HepG2 (cell line): ENCODE data around the gene SBNO1. TPM values are rescaled to one million over a fixed set of nuclear protein-coding genes. Genes with fewer than 3 reads are reported as not detected.

Experiments used
- ERF ChIP-seq: IDR thresholded peaks from 2 replicates; pipeline ENCODE4 v1.6.1; 2018; ENCODE audit warnings: missing biosample characterization, missing genetic modification reagents
- FLYWCH1 ChIP-seq: sonication (generic); formaldehyde crosslinking; IDR thresholded peaks from 2 replicates; pipeline ENCODE4 v1.8.1; 2023; ENCODE audit warnings: mild to moderate bottlenecking, missing genetic modification reagents
- FOXP1 ChIP-seq, 2 experiments: fragments of 450-650 bp in 1 of 2; IDR thresholded peaks; 2 replicates each; pipeline ENCODE4 v1.6.1; 2017 to 2018; ENCODE audit warnings: antibody characterized with exemption in 1 of 2
- HMGA1 ChIP-seq: sonication (generic); formaldehyde crosslinking; conservative IDR thresholded peaks from 2 replicates; pipeline ENCODE4 v1.4.0; 2020; ENCODE audit warnings: missing genetic modification reagents
- HOXD1 ChIP-seq: sonication (generic); formaldehyde crosslinking; IDR thresholded peaks from 2 replicates; pipeline ENCODE4 v1.5.0; 2020; ENCODE audit warnings: missing genetic modification reagents
- JDP2 ChIP-seq: sonication (generic); formaldehyde crosslinking; IDR thresholded peaks from 2 replicates; pipeline ENCODE4 v1.8.1; 2022; ENCODE audit warnings: missing genetic modification reagents, borderline replicate concordance
- KLF9 ChIP-seq: IDR thresholded peaks from 2 replicates; pipeline ENCODE4 v1.6.1; 2016; ENCODE audit warnings: low read depth
- NFE2L1 ChIP-seq: sonication (generic); formaldehyde crosslinking; IDR thresholded peaks from 2 replicates; pipeline ENCODE4 v1.4.0; 2020; ENCODE audit warnings: missing genetic modification reagents, mild to moderate bottlenecking, borderline replicate concordance
- ONECUT2 ChIP-seq: sonication (generic); formaldehyde crosslinking; IDR thresholded peaks from 2 replicates; pipeline ENCODE4 v1.4.0; 2020; ENCODE audit warnings: missing genetic modification reagents
- PAWR ChIP-seq: sonication (generic); formaldehyde crosslinking; IDR thresholded peaks from 2 replicates; pipeline ENCODE4 v1.4.0; 2020; ENCODE audit warnings: missing genetic modification reagents, mild to moderate bottlenecking, borderline replicate concordance
- RARA ChIP-seq: IDR thresholded peaks from 2 replicates; pipeline ENCODE4 v1.6.1; 2016; ENCODE audit warnings: missing genetic modification reagents, missing compliant biosample characterization
- REL ChIP-seq: sonication (generic); formaldehyde crosslinking; conservative IDR thresholded peaks from 2 replicates; pipeline ENCODE4 v1.8.0; 2022; ENCODE audit warnings: mild to moderate bottlenecking, missing genetic modification reagents, moderate library complexity
- SNAPC5 ChIP-seq: sonication (generic); formaldehyde crosslinking; IDR thresholded peaks from 2 replicates; pipeline ENCODE4 v1.8.1; 2023; ENCODE audit warnings: mild to moderate bottlenecking, missing genetic modification reagents, borderline replicate concordance
- SRSF4 ChIP-seq: fragments of 200-400 bp; formaldehyde crosslinking; IDR thresholded peaks from one replicate; pipeline ENCODE4 v1.6.1; 2018; ENCODE audit warnings: mild to moderate bottlenecking, low read depth, low read length, moderate library complexity; ENCODE audit not compliant: poor library complexity, severe bottlenecking
- THRA ChIP-seq: sonication (generic); formaldehyde crosslinking; IDR thresholded peaks from 2 replicates; pipeline ENCODE4 v1.4.0; 2020; ENCODE audit warnings: missing genetic modification reagents, borderline replicate concordance
- ZBTB1 ChIP-seq: sonication (generic); formaldehyde crosslinking; IDR thresholded peaks from 2 replicates; pipeline ENCODE4 v1.4.0; 2020; ENCODE audit warnings: missing genetic modification reagents, borderline replicate concordance
- ZBTB33 ChIP-seq: sonication (generic); formaldehyde crosslinking; IDR thresholded peaks from 2 replicates; pipeline ENCODE4 v1.4.0; 2020; ENCODE audit warnings: missing genetic modification reagents
- ZFP36 ChIP-seq: fragments of 150-350 bp; IDR thresholded peaks from 2 replicates; pipeline ENCODE4 v1.6.1; 2018; ENCODE audit warnings: borderline replicate concordance, low read length, low read depth; ENCODE audit not compliant: partially characterized antibody
- ZNF235 ChIP-seq: sonication (generic); formaldehyde crosslinking; IDR thresholded peaks from 2 replicates; pipeline ENCODE4 v1.8.1; 2023; ENCODE audit warnings: mild to moderate bottlenecking, missing genetic modification reagents, borderline replicate concordance
- ZNF274 ChIP-seq: sonication (generic); formaldehyde crosslinking; IDR thresholded peaks from 2 replicates; pipeline ENCODE4 v1.5.1; 2020; ENCODE audit warnings: mild to moderate bottlenecking, missing genetic modification reagents
- ZNF275 ChIP-seq: sonication (generic); formaldehyde crosslinking; IDR thresholded peaks from 2 replicates; pipeline ENCODE4 v1.8.0; 2022; ENCODE audit warnings: missing genetic modification reagents, mild to moderate bottlenecking, inconsistent platforms, borderline replicate concordance
- ZNF350 ChIP-seq: sonication (generic); formaldehyde crosslinking; IDR thresholded peaks from 2 replicates; pipeline ENCODE4 v1.4.0; 2020; ENCODE audit warnings: mild to moderate bottlenecking, low read depth, missing genetic modification reagents, borderline replicate concordance
- ZNF484 ChIP-seq: sonication (generic); formaldehyde crosslinking; IDR thresholded peaks from 2 replicates; pipeline ENCODE4 v1.5.1; 2020; ENCODE audit warnings: mild to moderate bottlenecking, low read depth, missing genetic modification reagents, borderline replicate concordance
- ZNF749 ChIP-seq: sonication (generic); formaldehyde crosslinking; IDR thresholded peaks from 2 replicates; pipeline ENCODE4 v1.8.0; 2022; ENCODE audit warnings: mild to moderate bottlenecking, missing genetic modification reagents, moderate library complexity, borderline replicate concordance
- ZNF776 ChIP-seq: sonication (generic); formaldehyde crosslinking; IDR thresholded peaks from 2 replicates; pipeline ENCODE4 v1.4.0; 2020; ENCODE audit warnings: mild to moderate bottlenecking, missing genetic modification reagents
- ZNF816 ChIP-seq: sonication (generic); formaldehyde crosslinking; IDR thresholded peaks from 2 replicates; pipeline ENCODE4 v1.8.0; 2022; ENCODE audit warnings: missing genetic modification reagents, mild to moderate bottlenecking, borderline replicate concordance
- polyA plus RNA-seq, 8 experiments: library from polyadenylated mRNA; depleted of rRNA in 3 of 8; stranded (reverse) in 7 of 8; unstranded in 1 of 8; fragments of >200 nt; fragmentation: Illumina TruSeq in 4 of 8; extraction: Trizol in 4 of 8; gene quantifications; 2 replicates each; pipeline versions ENCODE4 v1.2.1 to v1.2.3, GENCODE V29; 2011 to 2016; ENCODE audit warnings: low read depth in 4 of 8, missing spikeins in 1 of 8, mixed read lengths in 1 of 8; ENCODE audit not compliant: insufficient read depth in 1 of 8
- total RNA-seq, 5 experiments: library from RNA; depleted of rRNA; stranded (reverse); fragments of >200 nt; fragmentation: Illumina TruSeq; extraction: Trizol; gene quantifications; 2 replicates each; pipeline ENCODE4 v1.2.3, GENCODE V29; 2016; ENCODE audit warnings: low read depth in 1 of 5

The SBNO1 gene
- total and polyA plus RNA-seq, 2 of the 13 experiments (the other 11 are each of a cell fraction or from before 2014, with no cell fraction given), result 10.9 to 40.2 TPM

GRCh38 chr12:123293178-123293760 lies 71.4 kb downstream of the SBNO1 start (continued):
- TF ChIP-seq ZBTB33 (CRISPR knock-in tag), result peak; percentile 44
- no peak for TF ChIP-seq RARA (CRISPR knock-in tag)
- TF ChIP-seq ZNF484, result no peak
- TF ChIP-seq ZNF816 (CRISPR knock-in tag), result no peak
- TF ChIP-seq ZNF776 (CRISPR knock-in tag), result no peak
- no peak for TF ChIP-seq ZNF275 (CRISPR knock-in tag)
- no peak; the same call in 1 of the 2 replicates for TF ChIP-seq ZNF274 (CRISPR knock-in tag)
- TF ChIP-seq ZBTB1, result no peak
- no peak for TF ChIP-seq REL (CRISPR knock-in tag)
- TF ChIP-seq NFE2L1 (CRISPR knock-in tag), result no peak
- TF ChIP-seq FLYWCH1 (CRISPR knock-in tag), result no peak
- TF ChIP-seq ERF (CRISPR knock-in tag), result 0 out of 2 replicates have a peak, but pooled peaks have one; percentile 25
- TF ChIP-seq KLF9 (CRISPR knock-in tag), result no peak
- TF ChIP-seq HOXD1 (CRISPR knock-in tag), result no peak
- no peak for TF ChIP-seq SRSF4
- TF ChIP-seq HMGA1, result no peak
- TF ChIP-seq ONECUT2 (CRISPR knock-in tag), result no peak
- no peak; the same call in 1 of the 2 replicates for TF ChIP-seq THRA (CRISPR knock-in tag)
- no peak for TF ChIP-seq ZNF235
- TF ChIP-seq ZNF350 (CRISPR knock-in tag), result peak; percentile 65; the same call in 1 of the 2 replicates
- no peak for TF ChIP-seq FOXP1 (IDR thresholded peaks at IDR 0.05)
- TF ChIP-seq FOXP1 (CRISPR knock-in tag; IDR thresholded peaks at IDR 0.05), result 0 out of 2 replicates have a peak, but pooled peaks have one; percentile 23
- TF ChIP-seq JDP2, result no peak
- TF ChIP-seq SNAPC5, result no peak
- TF ChIP-seq ZFP36, result no peak
- no peak for TF ChIP-seq ZNF749 (CRISPR knock-in tag)
- TF ChIP-seq PAWR (CRISPR knock-in tag), result no peak
